Colonic mucosa (tissue), 4 donors: Measurements from ENCODE around the gene MAGEA9. TPM values are rescaled to one million over a fixed set of nuclear protein-coding genes. Genes with fewer than 3 reads are reported as not detected.
"Not testable (repeated sequence)": the region's sequence is repeated elsewhere in the genome, so short reads cannot be mapped to it uniquely, and the experiment has no call there.

Source experiments
- DNase-seq: peaks from one replicate; pipeline ENCODE4 v3.0.0-alpha.2; 2020
- H3K27ac ChIP-seq: fragments of 200-600 bp; one replicate; pipeline ENCODE4 v1.8.0; 2021
- H3K27me3 ChIP-seq: fragments of 200-600 bp; one replicate; pipeline ENCODE4 v1.8.0; 2021
- H3K36me3 ChIP-seq: fragments of 200-600 bp; one replicate; pipeline ENCODE4 v1.8.0; 2021
- H3K4me1 ChIP-seq: fragments of 200-600 bp; one replicate; pipeline ENCODE4 v1.8.0; 2021; ENCODE audit warnings: mild to moderate bottlenecking
- H3K4me3 ChIP-seq: fragments of 200-600 bp; one replicate; pipeline ENCODE4 v1.8.0; 2021
- H3K9ac ChIP-seq, 2 donors: one replicate each; pipeline ENCODE4 v1.7.0; 2013; ENCODE audit warnings: control low read depth in 2 of 2, low read depth in 2 of 2, low read length in 2 of 2
- H3K9me3 ChIP-seq: fragments of 200-600 bp; one replicate; pipeline ENCODE4 v1.8.0; 2021
- intact Hi-C: fragments of 100-400 bp; cut with DNase I; formaldehyde crosslinking; loops from one replicate; pipeline ENCODE4 v1.14.1; 2022
- total RNA-seq, 2 donors: library from RNA; stranded (reverse); fragmentation: NEBNext Ultra II Directional in 1 of 2; extraction: Animal tissue kit (Norgen Biotek cat#: 25700) in 1 of 2; gene quantifications; one replicate each; pipeline ENCODE4 v1.2.1, GENCODE V29; 2021
- TF ChIP-seq, protein P1 (sequence below): fragments of 200-600 bp; IDR thresholded peaks from one replicate; pipeline ENCODE4 v1.8.0; 2022; ENCODE audit warnings: antibody characterized with exemption, mild to moderate bottlenecking
- donor health status: healthy.
- donor health status: DM: no; HTN: no; CAD: no.
- donor health status: DM: no; HTN: no; CAD: no.

MAGEA9 gene
- total RNA-seq, 2 donors from 2014 or later, result not detected

DNA sequence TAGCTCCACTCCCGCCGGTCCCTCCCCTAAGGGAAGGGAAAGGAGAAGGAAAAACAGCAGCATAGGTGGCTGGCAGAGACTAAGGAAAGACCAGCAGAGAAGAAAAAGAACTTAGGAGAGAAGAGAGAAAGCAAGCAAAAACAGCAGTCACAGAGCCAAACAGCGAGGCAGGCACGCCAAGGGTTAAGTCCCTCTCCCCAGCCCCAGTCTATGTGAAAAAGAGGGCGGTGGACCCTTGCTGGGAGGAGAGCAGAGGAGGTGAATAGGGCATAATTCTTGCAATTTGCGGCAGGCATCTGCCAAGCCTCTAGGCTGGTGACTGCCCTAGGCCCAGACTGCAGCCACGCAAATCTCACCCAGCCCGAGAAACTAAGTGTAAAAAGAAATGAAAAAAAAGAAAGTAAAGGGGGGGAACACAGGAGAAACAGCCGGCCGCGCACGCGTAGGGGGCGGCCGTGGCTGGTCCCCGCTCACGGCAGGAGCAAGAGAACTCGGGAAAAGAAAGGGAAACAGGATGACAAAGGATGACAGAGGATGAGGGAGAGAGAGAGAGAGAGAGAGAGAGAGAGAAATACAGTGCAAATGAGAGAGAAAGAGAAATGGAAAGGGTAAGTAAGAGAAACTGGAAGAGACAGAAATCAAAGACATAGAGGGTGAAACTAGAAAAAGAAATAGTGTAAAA lies 48.6 kb downstream of the MAGEA9 start:
- Histone ChIP-seq H3K9me3 (no peaks in the 10 kb centered on the region), H3K27ac (no peak overlapping the region), H3K36me3 (no peaks in the 10 kb centered on the region), H3K4me3 (no peak overlapping the region), H3K4me1 (no peaks in the 10 kb centered on the region), H3K9ac (no peak overlapping the region), H3K27me3 (no peaks in the 10 kb centered on the region)
- DNase-seq, result no peak
- TF ChIP-seq, protein P1, sequence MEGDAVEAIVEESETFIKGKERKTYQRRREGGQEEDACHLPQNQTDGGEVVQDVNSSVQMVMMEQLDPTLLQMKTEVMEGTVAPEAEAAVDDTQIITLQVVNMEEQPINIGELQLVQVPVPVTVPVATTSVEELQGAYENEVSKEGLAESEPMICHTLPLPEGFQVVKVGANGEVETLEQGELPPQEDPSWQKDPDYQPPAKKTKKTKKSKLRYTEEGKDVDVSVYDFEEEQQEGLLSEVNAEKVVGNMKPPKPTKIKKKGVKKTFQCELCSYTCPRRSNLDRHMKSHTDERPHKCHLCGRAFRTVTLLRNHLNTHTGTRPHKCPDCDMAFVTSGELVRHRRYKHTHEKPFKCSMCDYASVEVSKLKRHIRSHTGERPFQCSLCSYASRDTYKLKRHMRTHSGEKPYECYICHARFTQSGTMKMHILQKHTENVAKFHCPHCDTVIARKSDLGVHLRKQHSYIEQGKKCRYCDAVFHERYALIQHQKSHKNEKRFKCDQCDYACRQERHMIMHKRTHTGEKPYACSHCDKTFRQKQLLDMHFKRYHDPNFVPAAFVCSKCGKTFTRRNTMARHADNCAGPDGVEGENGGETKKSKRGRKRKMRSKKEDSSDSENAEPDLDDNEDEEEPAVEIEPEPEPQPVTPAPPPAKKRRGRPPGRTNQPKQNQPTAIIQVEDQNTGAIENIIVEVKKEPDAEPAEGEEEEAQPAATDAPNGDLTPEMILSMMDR, result no peak
- intact Hi-C loops, result no loop called here

GRCh38 chrX:149831473-149831872 lies 49.7 kb downstream of the MAGEA9 start:
- Histone ChIP-seq H3K4me3 (no peak overlapping the region), H3K36me3 (no peaks in the 10 kb centered on the region), H3K9ac (no peak overlapping the region), H3K9me3 (no peaks in the 10 kb centered on the region), H3K27me3 (no peaks in the 10 kb centered on the region), H3K4me1 (no peaks in the 10 kb centered on the region), H3K27ac (no peak overlapping the region)
- DNase-seq, result no peak
- TF ChIP-seq, protein P1, result no peak
- intact Hi-C loops, result no loop called here

- H3K27me3 ChIP-seq, H3K27ac ChIP-seq, DNase-seq, intact Hi-C loops, H3K4me1 ChIP-seq, H3K36me3 ChIP-seq, H3K4me3 ChIP-seq, H3K9me3 ChIP-seq, H3K9ac ChIP-seq: not testable (repeated sequence)
These were observed 55.0 kb downstream of the MAGEA9 start for GRCh38 chrX:149836728-149837127.

GRCh38 chrX:149837167-149837566 lies 55.4 kb downstream of the MAGEA9 start:
- Histone ChIP-seq H3K36me3 (no peaks in the 10 kb centered on the region), H3K9me3 (no peaks in the 10 kb centered on the region), H3K4me3 (no peak overlapping the region), H3K9ac (no peak overlapping the region), H3K4me1 (no peaks in the 10 kb centered on the region), H3K27me3 (peaks cover 4% of the 10 kb centered on the region), H3K27ac (no peak overlapping the region)
- intact Hi-C loops, result no loop called here
- TF ChIP-seq, protein P1, result no peak
- no peak for DNase-seq

Other genes with a start within 250 kb of the MAGEA9 start
- 10 to 100 TPM; 27.1 to 30.9 TPM for gene EOLA1, start 240.9 kb upstream of the MAGEA9 start, total RNA-seq
- not detected for gene HSFX3, start 232.0 kb upstream of the MAGEA9 start, total RNA-seq
- not detected for gene MAGEA9B, start 194.5 kb upstream of the MAGEA9 start, total RNA-seq
- not detected for gene HSFX2, start 186.6 kb upstream of the MAGEA9 start, total RNA-seq
- gene TMEM185A, start 150.1 kb upstream of the MAGEA9 start, total RNA-seq, result 10 to 100 TPM; 12.5 to 18.8 TPM
- gene MAGEA11, start 69.9 kb upstream of the MAGEA9 start, total RNA-seq, result not detected
- gene HSFX1, start 7.9 kb upstream of the MAGEA9 start, total RNA-seq, result 1 to 10 TPM in 1 of 2 donors, under 1 TPM in 1; 0.74 to 2.0 TPM
- not detected for gene MAGEA8, start 99.3 kb downstream of the MAGEA9 start, total RNA-seq
- gene HSFX4, start 147.6 kb downstream of the MAGEA9 start, total RNA-seq, result not detected
- gene EOLA2, start 156.6 kb downstream of the MAGEA9 start, total RNA-seq, result 10 to 100 TPM; 28.2 to 28.4 TPM